Effector memory CD4-positive, alpha-beta T cell (primary cell): Measurements from ENCODE around the gene AMER2.
A peak's percentile ranks its signal among the peaks of the same experiment; 100 is the strongest.

ENCODE experiments used
- DNase-seq, 3 donors: peaks; one replicate each; pipeline ENCODE4 v3.0.0-alpha.2; 2020
- H3K27ac ChIP-seq: 2 replicates; pipeline ENCODE4 v1.7.0; 2013; ENCODE audit warnings: mild to moderate bottlenecking, low read length, moderate library complexity; ENCODE audit not compliant: insufficient read depth, poor library complexity, severe bottlenecking
- H3K27me3 ChIP-seq: replicated peaks from 2 replicates; pipeline ENCODE4 v1.7.0; 2013; ENCODE audit warnings: mild to moderate bottlenecking, low read length; ENCODE audit not compliant: insufficient read depth, control insufficient read depth, poor library complexity, severe bottlenecking
- H3K36me3 ChIP-seq: 2 replicates; pipeline ENCODE4 v1.7.0; 2013; ENCODE audit warnings: mild to moderate bottlenecking, low read length, moderate library complexity; ENCODE audit not compliant: control insufficient read depth, insufficient read depth
- H3K4me1 ChIP-seq: 2 replicates; pipeline ENCODE4 v1.7.0; 2013; ENCODE audit warnings: low read length, mild to moderate bottlenecking; ENCODE audit not compliant: control insufficient read depth, insufficient read depth, poor library complexity, severe bottlenecking
- H3K4me3 ChIP-seq: 2 replicates; pipeline ENCODE4 v1.7.0; 2013; ENCODE audit warnings: low read length, low read depth, mild to moderate bottlenecking; ENCODE audit not compliant: insufficient read depth, poor library complexity, severe bottlenecking
- H3K9me3 ChIP-seq: 2 replicates; pipeline ENCODE4 v1.7.0; 2013; ENCODE audit warnings: mild to moderate bottlenecking, low read length, moderate library complexity; ENCODE audit not compliant: control insufficient read depth

The AMER2 gene

DNA sequence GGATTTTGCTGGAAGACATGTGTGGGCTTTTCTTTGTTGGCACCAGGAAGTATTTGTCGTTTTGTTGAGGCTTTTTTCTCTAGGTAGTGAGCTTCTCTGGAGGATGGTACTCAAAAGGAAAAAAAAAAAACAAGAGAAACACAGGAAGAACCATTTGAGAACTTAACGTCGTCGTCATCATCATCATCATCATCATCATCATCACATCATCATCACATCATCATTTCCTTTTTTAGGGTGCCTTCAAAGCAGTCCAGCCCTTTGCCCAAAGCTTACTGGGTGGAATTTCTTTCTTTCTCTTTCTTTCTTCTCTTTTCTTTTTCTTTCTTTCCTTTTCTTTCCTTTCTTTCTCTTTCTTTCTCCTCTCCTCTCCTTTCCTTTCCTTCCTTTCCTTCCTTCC, 2.2 kb upstream of the AMER2 start:
- Histone ChIP-seq H3K4me1 (peaks cover 5% of the 10 kb centered on the region), H3K36me3 (no peaks in the 10 kb centered on the region), H3K9me3 (no peaks in the 10 kb centered on the region), H3K27me3 (peaks cover 11% of the 10 kb centered on the region), H3K4me3 (no peak overlapping the region), H3K27ac (no peak overlapping the region)
- DNase-seq: no peak

DNA sequence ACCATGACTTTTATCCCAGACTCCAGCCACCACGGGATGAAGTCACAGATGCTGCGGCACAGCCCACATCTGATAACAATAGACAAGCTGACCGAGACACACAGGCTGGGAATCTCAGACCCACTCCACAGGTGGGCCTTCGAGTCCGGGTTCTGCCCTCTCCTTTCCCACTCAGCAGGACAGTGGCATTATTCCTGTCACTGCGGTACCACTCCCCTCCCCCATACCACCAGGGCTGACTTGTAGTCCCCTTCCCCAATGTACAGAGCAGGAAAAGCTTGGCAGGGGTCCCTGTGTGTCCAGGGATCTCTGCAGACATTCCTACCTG, 179 bp upstream of the AMER2 start:
- Histone ChIP-seq H3K4me3 (no peak overlapping the region), H3K27me3 (peaks cover 5% of the 10 kb centered on the region), H3K27ac (no peak overlapping the region), H3K9me3 (no peaks in the 10 kb centered on the region), H3K4me1 (peaks cover 5% of the 10 kb centered on the region), H3K36me3 (no peaks in the 10 kb centered on the region)
- DNase-seq: no peak

DNA sequence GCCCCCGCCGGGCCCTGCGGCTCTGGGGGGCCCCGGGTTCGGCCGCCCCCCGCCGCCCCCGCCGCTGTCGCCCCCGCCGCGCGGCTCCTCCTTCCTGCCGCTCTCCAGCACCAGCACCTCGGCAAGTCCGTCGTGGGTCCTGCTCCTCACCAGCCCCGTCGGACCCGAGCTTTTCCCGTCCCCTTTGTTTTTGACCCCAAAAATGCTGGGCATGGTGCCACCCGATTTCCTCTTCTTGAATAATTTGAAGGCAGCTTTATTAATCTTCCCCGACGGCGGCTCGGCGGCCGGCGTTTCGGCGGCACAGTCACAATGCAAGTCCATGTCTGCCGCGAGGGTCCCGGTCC, 945 bp downstream of the AMER2 start:
- H3K36me3 ChIP-seq: no peaks in the 10 kb centered on the region
- peak overlapping the region; percentile 25 for H3K4me3 ChIP-seq
- no peak for DNase-seq
- H3K9me3 ChIP-seq: no peaks in the 10 kb centered on the region
- no peak overlapping the region for H3K27ac ChIP-seq
- H3K4me1 ChIP-seq: peaks cover 5% of the 10 kb centered on the region
- peaks cover 5% of the 10 kb centered on the region for H3K27me3 ChIP-seq

DNA sequence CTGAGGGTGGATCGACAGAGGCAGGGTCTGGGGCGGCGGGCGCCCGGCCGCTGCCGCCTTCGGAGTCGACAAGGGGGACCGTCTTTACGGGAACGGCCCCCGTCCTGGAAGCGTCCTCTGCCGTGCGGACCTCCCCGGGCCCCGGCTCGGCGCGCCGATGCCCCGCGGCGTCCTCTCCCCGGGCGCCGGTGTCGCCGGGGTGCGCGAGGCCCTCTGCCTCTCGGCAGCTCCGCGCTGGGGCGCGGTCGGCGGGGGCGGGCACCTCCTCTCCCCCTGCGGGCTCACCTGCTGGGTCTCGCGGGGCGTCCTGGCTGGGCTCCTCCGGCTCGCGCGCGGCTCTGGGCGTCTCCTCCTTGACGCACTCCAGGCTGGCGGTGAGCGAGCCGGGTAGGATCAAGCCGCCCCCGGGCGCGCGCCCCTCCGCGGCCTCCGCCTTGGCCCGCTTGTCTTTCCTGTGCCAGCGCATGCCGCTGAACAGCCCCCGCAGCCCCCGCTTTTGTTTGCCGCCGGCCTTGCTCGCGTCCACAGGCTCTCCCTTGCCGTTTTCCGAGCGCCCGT, 1.5 kb downstream of the AMER2 start:
- no peak for DNase-seq
- peaks cover 5% of the 10 kb centered on the region for H3K4me1 ChIP-seq
- peaks cover 5% of the 10 kb centered on the region for H3K27me3 ChIP-seq
- no peaks in the 10 kb centered on the region for H3K9me3 ChIP-seq
- no peak overlapping the region for H3K4me3 ChIP-seq
- no peaks in the 10 kb centered on the region for H3K36me3 ChIP-seq
- H3K27ac ChIP-seq: no peak overlapping the region

DNA sequence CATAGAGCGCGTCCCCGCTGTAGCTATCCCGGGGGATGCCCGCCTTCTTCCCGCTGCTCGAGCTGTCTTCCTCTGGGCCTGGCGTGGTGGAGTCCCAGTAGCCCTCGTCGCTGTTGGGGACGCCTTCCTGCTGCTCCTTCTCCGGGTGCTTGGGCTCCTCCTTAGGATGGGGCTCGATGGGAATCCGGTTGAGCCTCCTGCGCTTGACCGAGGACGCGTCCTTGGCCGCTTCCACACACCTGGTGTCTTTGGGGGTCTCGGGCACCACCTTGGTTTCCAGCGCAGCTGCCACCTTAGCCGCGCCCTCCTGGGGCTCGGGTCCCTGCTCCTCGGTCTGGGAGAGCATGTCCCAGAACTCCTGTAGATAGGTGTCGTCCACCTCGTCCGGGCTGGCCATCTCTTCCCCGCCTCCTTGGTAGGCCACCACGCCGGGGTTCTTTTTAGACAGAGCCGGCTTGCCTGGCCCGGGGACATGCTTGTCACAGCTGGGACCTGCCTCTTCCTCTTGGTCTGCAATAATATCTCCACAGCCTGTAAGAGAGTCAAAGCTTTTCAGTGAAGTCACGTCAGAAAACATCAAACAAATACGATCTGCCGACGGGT, 2.0 kb downstream of the AMER2 start:
- H3K36me3 ChIP-seq: no peaks in the 10 kb centered on the region
- H3K27me3 ChIP-seq: peaks cover 5% of the 10 kb centered on the region
- no peaks in the 10 kb centered on the region for H3K9me3 ChIP-seq
- H3K4me3 ChIP-seq: no peak overlapping the region
- peaks cover 5% of the 10 kb centered on the region for H3K4me1 ChIP-seq
- DNase-seq: no peak
- H3K27ac ChIP-seq: no peak overlapping the region

DNA sequence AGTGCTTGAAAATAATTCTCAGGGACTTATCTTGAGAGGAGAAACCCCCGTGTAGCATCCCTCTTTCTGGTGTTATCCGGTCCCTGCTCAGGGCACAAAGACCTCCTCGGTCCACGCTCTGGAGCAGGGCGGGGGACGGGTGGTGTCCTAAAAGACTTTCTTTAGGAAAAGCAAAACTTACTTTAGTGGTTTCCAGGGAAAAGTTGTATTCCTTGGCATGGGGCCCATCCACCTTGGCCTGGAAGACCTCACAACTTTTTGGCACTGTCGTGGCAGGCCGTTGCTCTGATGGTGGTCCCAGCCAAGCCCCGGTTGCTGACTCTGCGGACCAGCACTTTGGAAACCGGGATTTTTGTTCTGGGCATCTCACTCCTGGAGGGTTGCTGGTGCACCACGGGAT, 2.7 kb downstream of the AMER2 start:
- no peak overlapping the region for H3K4me3 ChIP-seq
- H3K27ac ChIP-seq: no peak overlapping the region
- peaks cover 5% of the 10 kb centered on the region for H3K27me3 ChIP-seq
- H3K9me3 ChIP-seq: no peaks in the 10 kb centered on the region
- H3K4me1 ChIP-seq: peaks cover 5% of the 10 kb centered on the region
- DNase-seq: no peak
- no peaks in the 10 kb centered on the region for H3K36me3 ChIP-seq

DNA sequence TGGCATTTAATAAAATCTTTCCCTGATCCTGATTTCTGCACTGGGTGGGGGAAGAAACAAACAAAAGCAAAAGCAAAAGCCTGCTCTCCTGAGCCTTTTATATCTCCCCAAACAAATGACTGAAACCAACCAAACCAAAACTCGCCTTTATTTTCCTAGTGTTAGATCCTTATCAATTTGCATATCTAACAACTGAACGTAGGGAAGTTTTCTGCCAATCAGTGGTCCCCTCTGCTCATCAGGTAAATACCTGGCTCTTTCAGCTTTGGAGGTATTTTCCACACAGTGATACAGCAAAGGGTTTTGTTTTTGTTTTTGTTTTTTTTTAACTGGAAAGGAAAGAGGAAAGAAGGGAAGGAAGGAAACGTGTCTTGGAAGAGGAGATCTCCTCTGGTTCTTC, 3.3 kb downstream of the AMER2 start:
- DNase-seq: no peak
- Histone ChIP-seq H3K27me3 (peaks cover 5% of the 10 kb centered on the region), H3K9me3 (no peaks in the 10 kb centered on the region), H3K36me3 (no peaks in the 10 kb centered on the region), H3K4me1 (peaks cover 5% of the 10 kb centered on the region), H3K27ac (no peak overlapping the region), H3K4me3 (no peak overlapping the region)

DNA sequence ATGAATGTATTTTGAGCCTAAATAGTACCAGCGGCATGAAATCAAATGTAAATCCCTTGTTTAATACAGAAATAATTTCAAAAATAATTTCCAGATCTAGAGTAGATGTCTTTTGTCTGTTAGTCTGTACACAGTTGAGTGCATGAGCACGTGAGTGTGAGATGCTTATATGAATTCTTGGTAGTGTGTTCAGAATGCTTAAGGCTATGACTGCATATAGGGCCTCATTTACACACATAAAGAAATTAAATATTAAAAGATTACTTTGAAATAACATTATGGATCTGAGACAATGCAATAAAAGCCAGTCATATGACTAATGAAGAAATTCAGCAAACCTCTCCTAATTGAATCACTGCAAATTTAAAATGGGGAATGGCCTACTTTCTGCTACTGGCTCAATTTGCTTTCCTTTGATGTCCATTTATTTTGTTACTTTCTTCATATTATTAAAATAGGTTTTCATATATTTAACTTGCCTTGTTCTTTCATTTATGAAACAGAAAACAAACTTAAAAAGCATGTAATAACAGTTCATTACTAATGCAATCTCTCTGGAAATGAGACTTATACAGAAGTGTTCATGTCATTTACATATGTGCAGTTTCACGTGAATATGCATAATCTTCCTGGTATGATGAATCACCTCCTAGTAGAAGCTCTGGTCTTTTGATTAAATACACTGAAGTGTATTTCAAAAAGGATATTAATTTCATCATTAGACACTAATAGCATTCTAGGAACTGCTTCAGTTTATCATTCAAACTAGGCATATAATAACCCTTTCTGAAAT, 4.5 kb downstream of the AMER2 start:
- peaks cover 5% of the 10 kb centered on the region for H3K4me1 ChIP-seq
- no peaks in the 10 kb centered on the region for H3K9me3 ChIP-seq
- peaks cover 5% of the 10 kb centered on the region for H3K27me3 ChIP-seq
- H3K27ac ChIP-seq: no peak overlapping the region
- H3K4me3 ChIP-seq: no peak overlapping the region
- no peak for DNase-seq
- H3K36me3 ChIP-seq: no peaks in the 10 kb centered on the region

DNA sequence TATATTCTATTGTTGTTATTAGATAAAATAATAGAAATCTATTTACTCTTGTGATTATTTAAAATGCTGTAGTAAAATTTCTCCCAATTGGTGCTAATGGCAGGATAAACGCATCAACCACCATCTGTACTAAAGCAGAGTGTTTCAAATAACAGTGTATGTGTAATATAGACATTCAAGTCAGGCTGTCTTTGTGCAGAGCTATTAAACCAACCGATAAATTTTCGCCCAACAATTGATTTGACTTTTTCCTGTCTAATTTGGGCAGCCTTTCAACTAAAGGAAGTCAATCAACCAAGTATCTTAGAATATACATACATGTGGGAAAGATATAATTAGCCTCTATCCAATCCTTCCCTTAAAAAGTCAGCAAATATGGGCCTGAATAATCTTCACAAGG, 5.8 kb downstream of the AMER2 start:
- no peaks in the 10 kb centered on the region for H3K9me3 ChIP-seq
- no peaks in the 10 kb centered on the region for H3K27me3 ChIP-seq
- no peaks in the 10 kb centered on the region for H3K36me3 ChIP-seq
- DNase-seq: no peak
- no peak overlapping the region for H3K4me3 ChIP-seq
- H3K27ac ChIP-seq: no peak overlapping the region
- peaks cover 2% of the 10 kb centered on the region for H3K4me1 ChIP-seq

DNA sequence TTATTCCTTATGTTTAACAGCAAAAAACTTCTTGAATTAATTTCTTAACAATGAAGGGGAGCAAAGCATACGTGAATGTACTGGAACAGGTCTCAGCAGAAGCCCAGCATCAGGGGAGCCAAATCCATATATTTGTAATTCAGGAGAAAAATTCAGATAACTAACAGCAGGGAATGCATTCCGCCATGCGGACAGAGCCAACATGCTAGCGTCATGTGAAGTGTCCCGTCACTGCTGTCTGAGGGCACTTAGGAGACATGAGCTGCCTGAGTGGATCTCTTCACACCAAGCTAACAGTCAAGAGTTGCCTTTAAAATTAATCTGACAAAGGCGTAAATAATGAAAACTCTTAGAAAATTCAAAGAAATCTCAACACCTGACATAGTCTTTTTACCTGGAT, 6.4 kb downstream of the AMER2 start:
- DNase-seq: no peak
- Histone ChIP-seq H3K36me3 (no peaks in the 10 kb centered on the region), H3K9me3 (no peaks in the 10 kb centered on the region), H3K27ac (no peak overlapping the region), H3K4me1 (no peaks in the 10 kb centered on the region), H3K4me3 (no peak overlapping the region), H3K27me3 (no peaks in the 10 kb centered on the region)
